Gastrocnemius medialis (tissue), 4 donors: ENCODE measurements around the gene CACNA1B.
"Not testable (repeated sequence)": the region's sequence is repeated elsewhere in the genome, so short reads cannot be mapped to it uniquely, and the experiment has no call there.

ENCODE experiments used
- POLR2A ChIP-seq, 2 donors: fragments of 450-650 bp; IDR thresholded peaks; one replicate each; pipeline ENCODE4 v1.6.1; 2017; ENCODE audit warnings: antibody characterized with exemption in 2 of 2, mild to moderate bottlenecking in 2 of 2, moderate library complexity in 2 of 2
- TF ChIP-seq, protein P1 (sequence below), 5 experiments: fragments of 450-650 bp in 3 of 5; fragments of 200-600 bp in 2 of 5; sonication (generic) in 2 of 5; IDR thresholded peaks in 4 of 5; conservative IDR thresholded peaks in 1 of 5; 1 replicate in 4 of 5; 2 replicates in 1 of 5; pipeline ENCODE4 v1.5.1; 2016 to 2019; ENCODE audit warnings: antibody characterized with exemption in 5 of 5, mild to moderate bottlenecking in 3 of 5, moderate library complexity in 3 of 5

DNA sequence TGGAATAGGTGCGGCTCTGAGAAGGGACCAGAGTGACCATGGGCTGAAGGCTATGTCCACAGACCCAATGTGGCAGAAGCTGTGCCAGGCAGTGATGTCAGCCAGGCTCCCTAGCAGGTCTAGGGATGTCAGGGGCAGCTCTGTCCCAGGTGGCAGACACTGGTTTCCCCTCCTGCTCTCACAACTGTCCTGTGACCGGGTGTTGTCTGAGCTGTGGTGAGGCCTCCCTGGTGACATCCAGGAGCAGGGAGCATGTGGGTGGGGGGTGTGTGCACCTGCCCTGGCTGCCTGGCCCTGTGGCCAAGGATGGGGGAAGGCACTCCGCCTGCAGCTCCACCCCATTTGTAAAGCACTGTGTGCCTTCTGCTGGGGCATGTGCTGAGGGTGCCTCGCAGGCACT, 257.0 kb downstream of the CACNA1B start:
- TF ChIP-seq, protein P1, sequence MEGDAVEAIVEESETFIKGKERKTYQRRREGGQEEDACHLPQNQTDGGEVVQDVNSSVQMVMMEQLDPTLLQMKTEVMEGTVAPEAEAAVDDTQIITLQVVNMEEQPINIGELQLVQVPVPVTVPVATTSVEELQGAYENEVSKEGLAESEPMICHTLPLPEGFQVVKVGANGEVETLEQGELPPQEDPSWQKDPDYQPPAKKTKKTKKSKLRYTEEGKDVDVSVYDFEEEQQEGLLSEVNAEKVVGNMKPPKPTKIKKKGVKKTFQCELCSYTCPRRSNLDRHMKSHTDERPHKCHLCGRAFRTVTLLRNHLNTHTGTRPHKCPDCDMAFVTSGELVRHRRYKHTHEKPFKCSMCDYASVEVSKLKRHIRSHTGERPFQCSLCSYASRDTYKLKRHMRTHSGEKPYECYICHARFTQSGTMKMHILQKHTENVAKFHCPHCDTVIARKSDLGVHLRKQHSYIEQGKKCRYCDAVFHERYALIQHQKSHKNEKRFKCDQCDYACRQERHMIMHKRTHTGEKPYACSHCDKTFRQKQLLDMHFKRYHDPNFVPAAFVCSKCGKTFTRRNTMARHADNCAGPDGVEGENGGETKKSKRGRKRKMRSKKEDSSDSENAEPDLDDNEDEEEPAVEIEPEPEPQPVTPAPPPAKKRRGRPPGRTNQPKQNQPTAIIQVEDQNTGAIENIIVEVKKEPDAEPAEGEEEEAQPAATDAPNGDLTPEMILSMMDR (IDR thresholded peaks at IDR 0.05 in 4 of 5, conservative IDR thresholded peaks at IDR 0.05 in 1 of 5): not testable (repeated sequence)
- not testable (repeated sequence) for TF ChIP-seq POLR2A (IDR thresholded peaks at IDR 0.05)
